ENCODE measurements around the gene ACVR1B. TPM values are rescaled to one million over a fixed set of nuclear protein-coding genes. Genes with fewer than 3 reads are reported as not detected.

Gene ACVR1B
- total and polyA plus RNA-seq, 9 of the 15 experiments (the other 6 are each of a cell fraction or from before 2014, with no cell fraction given) = 0.97 to 15.1 (median 6.8) TPM

- CTCF ChIA-PET (ENCODE audit: low intra/inter-chr PET ratio) = no interaction called here
- intact Hi-C loops (cut with micrococcal nuclease) (no loop called here), in situ Hi-C loops (cut with MboI) (no loop called here)
- peaks cover 3 to 27% of the 10 kb centered on the region in 2 experiments; a peak in 3 of 5 replicates for H3K4me1 ChIP-seq (replicated peaks in 1 of 2; ENCODE audit: control insufficient read depth in 2 of 2, insufficient read depth in 2 of 2, low read length in 2 of 2)
- no peaks in the 10 kb centered on the region for H3K9me1 ChIP-seq (ENCODE audit: control insufficient read depth, insufficient read depth, low read length)
- no peaks in the 10 kb centered on the region for H3K79me2 ChIP-seq (ENCODE audit: control insufficient read depth, insufficient read depth, low read length)
- no peaks in the 10 kb centered on the region for H3K36me3 ChIP-seq (ENCODE audit: control insufficient read depth, insufficient read depth, low read length)
- no peak overlapping the region for H3K4me2 ChIP-seq (ENCODE audit: insufficient read depth, low read length)
- no peak for TF ChIP-seq RBM34 (IDR thresholded peaks at IDR 0.05; ENCODE audit: borderline replicate concordance, insufficient read depth, low read length)
- TF ChIP-seq MYBL2 (IDR thresholded peaks at IDR 0.05; ENCODE audit: low read depth) = no peak
- TF ChIP-seq MYBL2 (CRISPR knock-in tag; IDR thresholded peaks at IDR 0.05; ENCODE audit: borderline replicate concordance) = no peak
- TF ChIP-seq ZNF785 (CRISPR knock-in tag; IDR thresholded peaks at IDR 0.05) = no peak
- no peak for TF ChIP-seq CBX2 (IDR thresholded peaks at IDR 0.05; ENCODE audit: insufficient read depth, low read length, poor library complexity, severe bottlenecking)
- TF ChIP-seq PTBP1 (IDR thresholded peaks at IDR 0.05; ENCODE audit: low read depth, low read length) = no peak
- TF ChIP-seq RBM14 (IDR thresholded peaks at IDR 0.05; ENCODE audit: borderline replicate concordance, insufficient read depth, low read depth, low read length) = no peak
- no peak for TF ChIP-seq XRCC4 (IDR thresholded peaks at IDR 0.05; ENCODE audit: extremely low read depth, insufficient read depth, insufficient read length)
- TF ChIP-seq RCOR1 (IDR thresholded peaks at IDR 0.05; ENCODE audit: borderline replicate concordance in 1 of 2, low read depth in 2 of 2, low read length in 2 of 2) = no peak
- no peak for TF ChIP-seq STAT6 (CRISPR knock-in tag; IDR thresholded peaks at IDR 0.05)
- no peak for TF ChIP-seq RBFOX2 (IDR thresholded peaks at IDR 0.05; ENCODE audit: low read depth, low read length)
- no peak for TF ChIP-seq ZNF444 (CRISPR knock-in tag; IDR thresholded peaks at IDR 0.05)
- no peak for TF ChIP-seq ZNF311 (CRISPR knock-in tag; IDR thresholded peaks at IDR 0.05)
- TF ChIP-seq ZBTB1 (CRISPR knock-in tag; IDR thresholded peaks at IDR 0.05; ENCODE audit: borderline replicate concordance, low read depth) = no peak
- peak overlapping the region in 1 of 2 experiments; percentile 75; a peak in 2 of 4 replicates for H3K9ac ChIP-seq (ENCODE audit: insufficient read depth in 1 of 2, low read depth in 2 of 2, low read length in 2 of 2)
- H3K27me3 ChIP-seq (ENCODE audit: control insufficient read depth in 2 of 2, insufficient read depth in 2 of 2, low read length in 2 of 2) = no peaks in the 10 kb centered on the region
- no peak overlapping the region for H2AFZ ChIP-seq (ENCODE audit: low read depth, low read length)
- no peak for ATAC-seq
- DNase-seq (ENCODE audit: extremely low read depth in 1 of 4, low spot score in 3 of 4) = no peak
- no peak overlapping the region for H3K4me3 ChIP-seq
- POLR2A ChIA-PET = interaction anchor here (0.9 to 1.6 kb wide), 3 partner anchors 13 to 31 kb away, joined by 3 to 4 read pairs (median 4); partner anchors contain the start of gene ATG101
- 31% methylated on average over 14 of the region's 18 CpGs for WGBS (ENCODE audit: insufficient coverage, low coverage, missing lambda C conversion rate)
- no peaks in the 10 kb centered on the region for H3K9me3 ChIP-seq (replicated peaks; ENCODE audit: control insufficient read depth, insufficient read depth, low read depth, low read length)
- H3K27ac ChIP-seq (ENCODE audit: extremely low read depth, low read depth, low read length) = no peak overlapping the region
- BruUV-seq (replicated peaks) = no TSS peak
- FAIRE-seq = no peak
- H4K20me1 ChIP-seq (replicated peaks; ENCODE audit: control insufficient read depth, insufficient read depth, low read length) = no peaks in the 10 kb centered on the region
Observed at GRCh38 chr12:52044292-52044983, 92.9 kb downstream of the ACVR1B start.
